Activated CD8-positive, alpha-beta memory T cell treated with anti-CD3 and anti-CD28 coated beads, Interleukin-2, amount 50 U/mL, for 24 hours (primary cell): ENCODE measurements around the gene AREL1.
"Not testable (repeated sequence)": the region's sequence is repeated elsewhere in the genome, so short reads cannot be mapped to it uniquely, and the experiment has no call there.

Source experiments
- DNase-seq: peaks from one replicate; pipeline ENCODE4 v3.0.0-alpha.2; 2020; ENCODE audit errors: extremely low read depth

The AREL1 gene

GRCh38 chr14:74712499-74713394 lies at the start of gene AREL1, which contains the start of gene FCF1:
TSS of gene AREL1 (minus strand) at chr14:74713080. CDS start at chr14:74685615, 27,465 bp downstream.
TSS of gene FCF1 (plus strand) at chr14:74713144. CDS start at chr14:74713198, 54 bp downstream.
- DNase-seq: peak; percentile 67

- DNase-seq: not testable (repeated sequence)
Measured at GRCh38 chr14:74758505-74758904, 45.6 kb upstream of the AREL1 start.

- no peak for DNase-seq
Measured at GRCh38 chr14:74756326-74756725, 43.4 kb upstream of the AREL1 start.

- no peak for DNase-seq
Measured at GRCh38 chr14:74754899-74755298, 42.0 kb upstream of the AREL1 start.

- no peak for DNase-seq
Measured at GRCh38 chr14:74754157-74754556, 41.3 kb upstream of the AREL1 start.

GRCh38 chr14:74747237-74747636 lies 34.4 kb upstream of the AREL1 start:
- no peak for DNase-seq

GRCh38 chr14:74739293-74740030 lies 26.6 kb upstream of the AREL1 start:
- no peak for DNase-seq

GRCh38 chr14:74737753-74738325 lies 25.0 kb upstream of the AREL1 start:
- no peak for DNase-seq

- DNase-seq: no peak
Measured at GRCh38 chr14:74735125-74735524, 22.2 kb upstream of the AREL1 start.

- no peak for DNase-seq
Measured at GRCh38 chr14:74733221-74733620, 20.3 kb upstream of the AREL1 start.

- no peak for DNase-seq
Measured at GRCh38 chr14:74732387-74732786, 19.5 kb upstream of the AREL1 start.

GRCh38 chr14:74723134-74723533 lies 10.3 kb upstream of the AREL1 start:
- DNase-seq: no peak

- no peak for DNase-seq
Measured at GRCh38 chr14:74720526-74720925, 7.6 kb upstream of the AREL1 start.

- no peak for DNase-seq
Measured at GRCh38 chr14:74713395-74713735, 485 bp upstream of the AREL1 start.

- no peak for DNase-seq
Measured at GRCh38 chr14:74711651-74712050, 1.2 kb downstream of the AREL1 start.

GRCh38 chr14:74710480-74710879 lies 2.4 kb downstream of the AREL1 start:
- DNase-seq: no peak

GRCh38 chr14:74705613-74706500 lies 7.0 kb downstream of the AREL1 start:
- DNase-seq: no peak

- no peak for DNase-seq
Measured at GRCh38 chr14:74704656-74705055, 8.2 kb downstream of the AREL1 start.

- DNase-seq: no peak
Measured at GRCh38 chr14:74703043-74703442, 9.8 kb downstream of the AREL1 start.

GRCh38 chr14:74702293-74702692 lies 10.6 kb downstream of the AREL1 start:
- no peak for DNase-seq

GRCh38 chr14:74698465-74698864 lies 14.4 kb downstream of the AREL1 start:
- DNase-seq: no peak

GRCh38 chr14:74697976-74698375 lies 14.9 kb downstream of the AREL1 start:
- no peak for DNase-seq
